ENCODE results near the gene TBCC.

DNA sequence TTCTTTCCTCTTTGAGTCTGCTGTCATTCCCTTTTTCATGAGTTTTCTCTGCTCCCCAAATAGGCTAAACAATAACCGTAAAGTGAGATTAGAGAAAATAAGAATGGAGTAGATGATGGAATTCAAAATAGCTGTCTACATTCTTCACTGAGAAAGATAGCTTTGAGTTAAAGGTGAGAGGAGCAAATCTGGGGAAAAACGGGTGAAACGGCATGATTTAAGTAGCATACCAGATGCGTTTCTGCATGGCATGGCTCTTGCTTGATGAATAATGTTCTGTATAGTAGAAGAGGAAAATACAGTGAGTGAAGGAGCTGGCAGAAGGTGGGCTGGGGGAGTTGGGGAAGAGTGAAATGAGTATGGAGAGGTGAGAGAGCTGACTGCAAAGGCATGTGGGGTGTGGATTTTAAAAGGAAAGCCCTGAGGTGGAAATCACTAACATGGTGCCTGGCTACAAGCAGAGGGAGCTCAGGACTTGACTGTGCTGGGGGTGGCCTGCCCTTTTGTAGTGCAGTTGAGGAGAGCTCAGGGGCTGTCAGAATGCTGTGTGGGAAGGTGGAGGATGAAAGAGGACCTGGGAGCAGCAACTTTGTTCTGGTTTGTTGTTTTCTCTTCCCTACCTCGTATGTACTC is 44.8 kb upstream of the TBCC start:
- TF ChIP-seq CTCF (IDR thresholded peaks at IDR 0.05; ENCODE audit: low read length) (no peak), EZH2 (optimal IDR thresholded peaks at IDR 0.05; ENCODE audit: low read depth, low read length) (no peak), EZH2phosphoT487 (IDR thresholded peaks at IDR 0.05; ENCODE audit: low read length) (no peak)

Measured in MM.1S (cell line).